ENCODE measurements around the gene CDC25C. TPM values are rescaled to one million over a fixed set of nuclear protein-coding genes. Genes with fewer than 3 reads are reported as not detected.

Gene CDC25C
- total and polyA plus RNA-seq, 9 of the 15 experiments (the other 6 are each of a cell fraction or from before 2014, with no cell fraction given): 19.1 to 63.7 (median 31.9) TPM

GRCh38 chr5:138264183-138264582, 67.4 kb downstream of the CDC25C start:
- ChIA-PET POLR2A (interaction anchor here (0.9 to 1.4 kb wide), 2 partner anchors 13 to 22 kb away, joined by 3 to 7 read pairs; no protein-coding TSS in a partner anchor), CTCF (ENCODE audit: low intra/inter-chr PET ratio) (interaction anchor here (0.6 kb wide), 1 partner anchor 89 kb away, joined by 4 read pairs; no protein-coding TSS in a partner anchor)
- Histone ChIP-seq H3K4me1 (replicated peaks in 1 of 2; ENCODE audit: control insufficient read depth in 2 of 2, insufficient read depth in 2 of 2, low read length in 2 of 2) (no peaks in the 10 kb centered on the region), H3K9ac (ENCODE audit: insufficient read depth in 1 of 2, low read depth in 2 of 2, low read length in 2 of 2) (no peak overlapping the region), H3K79me2 (ENCODE audit: control insufficient read depth, insufficient read depth, low read length) (no peaks in the 10 kb centered on the region), H3K27ac (ENCODE audit: extremely low read depth, low read depth, low read length) (no peak overlapping the region), H3K27me3 (ENCODE audit: control insufficient read depth in 2 of 2, insufficient read depth in 2 of 2, low read length in 2 of 2) (peaks cover 24 to 27% of the 10 kb centered on the region in 2 experiments), H4K20me1 (replicated peaks; ENCODE audit: control insufficient read depth, insufficient read depth, low read length) (no peaks in the 10 kb centered on the region), H3K4me3 (no peak overlapping the region), H3K9me1 (ENCODE audit: control insufficient read depth, insufficient read depth, low read length) (no peaks in the 10 kb centered on the region), H3K4me2 (ENCODE audit: insufficient read depth, low read length) (no peak overlapping the region), H3K9me3 (replicated peaks; ENCODE audit: control insufficient read depth, insufficient read depth, low read depth, low read length) (no peaks in the 10 kb centered on the region), H2AFZ (ENCODE audit: low read depth, low read length) (no peak overlapping the region), H3K36me3 (ENCODE audit: control insufficient read depth, insufficient read depth, low read length) (no peaks in the 10 kb centered on the region)
- 25% methylated on average over 8 of the region's 8 CpGs for WGBS (ENCODE audit: insufficient coverage, low coverage, missing lambda C conversion rate)
- peak; percentile 41; the same call in 1 of the 3 replicates for ATAC-seq
- no peak for FAIRE-seq
- in situ Hi-C loops (cut with MboI): no loop called here
- BruUV-seq (replicated peaks): no TSS peak
- DNase-seq (ENCODE audit: extremely low read depth in 1 of 4, low spot score in 3 of 4): no peak
- intact Hi-C loops (cut with micrococcal nuclease): no loop called here
- TF ChIP-seq ZNF431 (CRISPR knock-in tag; IDR thresholded peaks at IDR 0.05) (no peak), TCF3 (CRISPR knock-in tag; IDR thresholded peaks at IDR 0.05) (no peak), MAZ (CRISPR knock-in tag; conservative IDR thresholded peaks at IDR 0.05 in 1 of 2, IDR thresholded peaks at IDR 0.05 in 1 of 2) (no peak), ETS2 (tag; IDR thresholded peaks at IDR 0.05; ENCODE audit: borderline replicate concordance, poor library complexity, severe bottlenecking) (no peak), ASH1L (IDR thresholded peaks at IDR 0.05; ENCODE audit: borderline replicate concordance, low read depth, partially characterized antibody) (no peak), NFATC3 (IDR thresholded peaks at IDR 0.05) (no peak), ETV1 (tag; conservative IDR thresholded peaks at IDR 0.05; ENCODE audit: low read depth) (no peak), CHD1 (IDR thresholded peaks at IDR 0.05; ENCODE audit: low read length) (no peak), RBM34 (IDR thresholded peaks at IDR 0.05; ENCODE audit: borderline replicate concordance, insufficient read depth, low read length) (no peak), XRCC5 (IDR thresholded peaks at IDR 0.05; ENCODE audit: low read depth, low read length) (no peak), KLF13 (tag; IDR thresholded peaks at IDR 0.05; ENCODE audit: borderline replicate concordance, low read depth) (no peak)
- TF ChIP-seq, protein P1, sequence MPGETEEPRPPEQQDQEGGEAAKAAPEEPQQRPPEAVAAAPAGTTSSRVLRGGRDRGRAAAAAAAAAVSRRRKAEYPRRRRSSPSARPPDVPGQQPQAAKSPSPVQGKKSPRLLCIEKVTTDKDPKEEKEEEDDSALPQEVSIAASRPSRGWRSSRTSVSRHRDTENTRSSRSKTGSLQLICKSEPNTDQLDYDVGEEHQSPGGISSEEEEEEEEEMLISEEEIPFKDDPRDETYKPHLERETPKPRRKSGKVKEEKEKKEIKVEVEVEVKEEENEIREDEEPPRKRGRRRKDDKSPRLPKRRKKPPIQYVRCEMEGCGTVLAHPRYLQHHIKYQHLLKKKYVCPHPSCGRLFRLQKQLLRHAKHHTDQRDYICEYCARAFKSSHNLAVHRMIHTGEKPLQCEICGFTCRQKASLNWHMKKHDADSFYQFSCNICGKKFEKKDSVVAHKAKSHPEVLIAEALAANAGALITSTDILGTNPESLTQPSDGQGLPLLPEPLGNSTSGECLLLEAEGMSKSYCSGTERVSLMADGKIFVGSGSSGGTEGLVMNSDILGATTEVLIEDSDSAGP (CRISPR knock-in tag; IDR thresholded peaks at IDR 0.05): no peak
- TF ChIP-seq, protein P2, sequence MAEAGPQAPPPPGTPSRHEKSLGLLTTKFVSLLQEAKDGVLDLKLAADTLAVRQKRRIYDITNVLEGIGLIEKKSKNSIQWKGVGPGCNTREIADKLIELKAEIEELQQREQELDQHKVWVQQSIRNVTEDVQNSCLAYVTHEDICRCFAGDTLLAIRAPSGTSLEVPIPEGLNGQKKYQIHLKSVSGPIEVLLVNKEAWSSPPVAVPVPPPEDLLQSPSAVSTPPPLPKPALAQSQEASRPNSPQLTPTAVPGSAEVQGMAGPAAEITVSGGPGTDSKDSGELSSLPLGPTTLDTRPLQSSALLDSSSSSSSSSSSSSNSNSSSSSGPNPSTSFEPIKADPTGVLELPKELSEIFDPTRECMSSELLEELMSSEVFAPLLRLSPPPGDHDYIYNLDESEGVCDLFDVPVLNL (CRISPR knock-in tag; IDR thresholded peaks at IDR 0.05; ENCODE audit: low read depth): no peak
- TF ChIP-seq, protein P3, sequence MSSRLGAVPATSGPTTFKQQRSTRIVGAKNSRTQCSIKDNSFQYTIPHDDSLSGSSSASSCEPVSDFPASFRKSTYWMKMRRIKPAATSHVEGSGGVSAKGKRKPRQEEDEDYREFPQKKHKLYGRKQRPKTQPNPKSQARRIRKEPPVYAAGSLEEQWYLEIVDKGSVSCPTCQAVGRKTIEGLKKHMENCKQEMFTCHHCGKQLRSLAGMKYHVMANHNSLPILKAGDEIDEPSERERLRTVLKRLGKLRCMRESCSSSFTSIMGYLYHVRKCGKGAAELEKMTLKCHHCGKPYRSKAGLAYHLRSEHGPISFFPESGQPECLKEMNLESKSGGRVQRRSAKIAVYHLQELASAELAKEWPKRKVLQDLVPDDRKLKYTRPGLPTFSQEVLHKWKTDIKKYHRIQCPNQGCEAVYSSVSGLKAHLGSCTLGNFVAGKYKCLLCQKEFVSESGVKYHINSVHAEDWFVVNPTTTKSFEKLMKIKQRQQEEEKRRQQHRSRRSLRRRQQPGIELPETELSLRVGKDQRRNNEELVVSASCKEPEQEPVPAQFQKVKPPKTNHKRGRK (tag; IDR thresholded peaks at IDR 0.05): no peak

Measured in K562 (cell line).